A673 (cell line): Measurements from ENCODE around the gene DNAJB4. TPM values are rescaled to one million over a fixed set of nuclear protein-coding genes. Genes with fewer than 3 reads are reported as not detected.

ENCODE experiments used
- BruUV-seq: library from RNA; stranded (reverse); fragments of 400-500 nt; replicated peaks from 2 replicates; lab custom pipeline; 2021; lab: Mats Ljungman, UMichigan
- CTCF ChIA-PET: fragments of 300-600 bp; sonication (Branson Sonifier 250); formaldehyde crosslinking; loops from one replicate; lab custom pipeline; 2022; ENCODE audit warnings: antibody characterized with exemption; lab: Charles Lee
- POLR2A ChIA-PET: fragments of 300-600 bp; sonication (Branson Sonifier 250); formaldehyde crosslinking; loops from one replicate; lab custom pipeline; 2022; ENCODE audit warnings: antibody characterized with exemption; ENCODE audit not compliant: low non-redundant PET; lab: Charles Lee
- DNase-seq: peaks from one replicate; pipeline ENCODE4 v3.0.0-alpha.2; 2015; ENCODE audit warnings: low spot score
- H3K27ac ChIP-seq: fragments of 200-600 bp; sonication (generic); 2 replicates; pipeline ENCODE4 v1.5.1; 2016; ENCODE audit warnings: mixed run types, low read depth, mild to moderate bottlenecking, mixed read lengths, antibody characterized with exemption, low read length; ENCODE audit not compliant: poor library complexity, severe bottlenecking
- H3K27me3 ChIP-seq: fragments of 200-600 bp; sonication (generic); replicated peaks from 2 replicates; pipeline ENCODE4 v1.6.1; 2017; ENCODE audit warnings: mixed run types, low read depth, mild to moderate bottlenecking, mixed read lengths, antibody characterized with exemption, low read length; ENCODE audit not compliant: insufficient read depth, poor library complexity
- H3K36me3 ChIP-seq: fragments of 200-600 bp; sonication (generic); 2 replicates; pipeline ENCODE4 v1.6.1; 2016; ENCODE audit warnings: mixed run types, mild to moderate bottlenecking, mixed read lengths, antibody characterized with exemption, low read length; ENCODE audit not compliant: insufficient read depth, poor library complexity, severe bottlenecking
- H3K4me1 ChIP-seq: fragments of 200-600 bp; sonication (generic); 2 replicates; pipeline ENCODE4 v1.6.1; 2017; ENCODE audit warnings: mixed run types, mild to moderate bottlenecking, mixed read lengths, antibody characterized with exemption, low read length; ENCODE audit not compliant: insufficient read depth, poor library complexity, severe bottlenecking
- H3K4me3 ChIP-seq: fragments of 200-600 bp; sonication (generic); 2 replicates; pipeline ENCODE4 v1.5.1; 2016; ENCODE audit warnings: low read depth, mixed run types, mild to moderate bottlenecking, mixed read lengths, low read length; ENCODE audit not compliant: poor library complexity, severe bottlenecking
- H3K9me3 ChIP-seq: fragments of 200-600 bp; sonication (generic); 2 replicates; pipeline ENCODE4 v1.6.1; 2016; ENCODE audit warnings: mixed run types, low read depth, mild to moderate bottlenecking, mixed read lengths, antibody characterized with exemption, low read length; ENCODE audit not compliant: poor library complexity, severe bottlenecking
- CTCF ChIP-seq: fragments of 300-800, 200-600 bp; sonication (generic); conservative IDR thresholded peaks from 2 replicates; pipeline ENCODE4 v1.5.1; 2017; ENCODE audit warnings: low read depth, mild to moderate bottlenecking, antibody characterized with exemption, low read length, moderate library complexity, mixed read lengths
- EZH2 ChIP-seq: fragments of 200-600 bp; sonication (generic); IDR thresholded peaks from 2 replicates; pipeline ENCODE4 v1.6.1; 2017; ENCODE audit warnings: borderline replicate concordance, low read depth, mild to moderate bottlenecking, mixed read lengths, antibody characterized with exemption, low read length; ENCODE audit not compliant: poor library complexity, severe bottlenecking
- intact Hi-C: fragments of 100-400 bp; cut with micrococcal nuclease; formaldehyde crosslinking; loops from one replicate; pipeline ENCODE4 v1.10.0; 2022; ENCODE audit not compliant: unreplicated experiment
- total RNA-seq: library from RNA; stranded (reverse); gene quantifications from 2 replicates; pipeline ENCODE4 v1.2.3, GENCODE V29; 2021

The DNAJB4 gene
- total RNA-seq, 1 experiment from 2014 or later: 34.5 TPM

- H3K27me3 ChIP-seq: peaks cover 15% of the 10 kb centered on the region
- intact Hi-C loops: no loop called here
- ChIA-PET POLR2A (no interaction called here), CTCF (no interaction called here)
- H3K4me3 ChIP-seq: no peak overlapping the region
- H3K27ac ChIP-seq: no peak overlapping the region
- H3K9me3 ChIP-seq: no peaks in the 10 kb centered on the region
- DNase-seq: no peak
- BruUV-seq: no TSS peak
- no peak for TF ChIP-seq CTCF
- TF ChIP-seq EZH2: no peak
- H3K36me3 ChIP-seq: no peaks in the 10 kb centered on the region
- no peaks in the 10 kb centered on the region for H3K4me1 ChIP-seq
Measured at GRCh38 chr1:78051005-78051404, 46.3 kb downstream of the DNAJB4 start.

- Histone ChIP-seq H3K4me3 (no peak overlapping the region), H3K27ac (no peak overlapping the region), H3K27me3 (no peaks in the 10 kb centered on the region), H3K36me3 (no peaks in the 10 kb centered on the region), H3K4me1 (no peaks in the 10 kb centered on the region), H3K9me3 (no peaks in the 10 kb centered on the region)
- no peak for TF ChIP-seq CTCF
- no peak for TF ChIP-seq EZH2
- intact Hi-C loops: no loop called here
- CTCF ChIA-PET: no interaction called here
- POLR2A ChIA-PET: no interaction called here
- no peak for DNase-seq
- BruUV-seq: no TSS peak
Measured at GRCh38 chr1:78052685-78053405, 48.1 kb downstream of the DNAJB4 start.

- POLR2A ChIA-PET: no interaction called here
- CTCF ChIA-PET: no interaction called here
- BruUV-seq: no TSS peak
- no peak overlapping the region for H3K27ac ChIP-seq
- H3K36me3 ChIP-seq: no peaks in the 10 kb centered on the region
- H3K4me1 ChIP-seq: no peaks in the 10 kb centered on the region
- H3K4me3 ChIP-seq: no peak overlapping the region
- intact Hi-C loops: no loop called here
- no peaks in the 10 kb centered on the region for H3K9me3 ChIP-seq
- DNase-seq: no peak
- no peaks in the 10 kb centered on the region for H3K27me3 ChIP-seq
- no peak for TF ChIP-seq CTCF
- no peak for TF ChIP-seq EZH2
Measured at GRCh38 chr1:78053498-78053897, 48.8 kb downstream of the DNAJB4 start.
